Thymus (tissue), 11 donors: ENCODE results near the gene SAYSD1. TPM values are rescaled to one million over a fixed set of nuclear protein-coding genes. Genes with fewer than 3 reads are reported as not detected.

ENCODE experiments used
- DNase-seq, 9 donors: peaks; one replicate each; pipeline ENCODE4 v3.0.0-alpha.2; 2013; ENCODE audit warnings: low spot score in 9 of 9, low read depth in 6 of 9, missing footprints in 1 of 9
- H3K27ac ChIP-seq, 2 donors: one replicate each; pipeline ENCODE4 v1.5.1; 2013; ENCODE audit warnings: control low read depth in 1 of 2, low read depth in 1 of 2, low read length in 1 of 2, mild to moderate bottlenecking in 1 of 2, moderate library complexity in 1 of 2
- H3K27me3 ChIP-seq, 2 donors: one replicate each; pipeline ENCODE4 v1.5.1; 2013; ENCODE audit warnings: low read length in 1 of 2; ENCODE audit not compliant: control insufficient read depth in 2 of 2, insufficient read depth in 1 of 2
- H3K36me3 ChIP-seq, 2 donors: one replicate each; pipeline ENCODE4 v1.5.1; 2013; ENCODE audit warnings: low read length in 1 of 2, mild to moderate bottlenecking in 1 of 2, moderate library complexity in 1 of 2; ENCODE audit not compliant: control insufficient read depth in 2 of 2, insufficient read depth in 2 of 2
- H3K4me1 ChIP-seq, 2 donors: one replicate each; pipeline ENCODE4 v1.5.1; 2013; ENCODE audit warnings: low read length in 2 of 2; ENCODE audit not compliant: control insufficient read depth in 2 of 2, insufficient read depth in 2 of 2
- H3K4me3 ChIP-seq, 2 donors: one replicate each; pipeline ENCODE4 v1.5.1; 2013; ENCODE audit warnings: low read length in 2 of 2, control low read depth in 1 of 2, mild to moderate bottlenecking in 1 of 2
- H3K9me3 ChIP-seq, 2 donors: one replicate each; pipeline ENCODE4 v1.5.1; 2013; ENCODE audit warnings: low read length in 1 of 2, mild to moderate bottlenecking in 1 of 2; ENCODE audit not compliant: control insufficient read depth in 2 of 2, insufficient read depth in 1 of 2
- WGBS: extraction: QIAGEN DNeasy Blood & Tissue Kit; methylation state at CpG from one replicate; pipeline ENCODE4 v1.1.7; 2013; 5-methylcytosine and 5-hydroxymethylcytosine counted together
- polyA plus RNA-seq: library from polyadenylated mRNA; stranded (reverse); fragments of 200-250 nt; gene quantifications from one replicate; pipeline ENCODE4 v1.2.3, GENCODE V29; 2013
- total RNA-seq: library from RNA; stranded (reverse); fragments of 120-200 nt; gene quantifications from one replicate; pipeline ENCODE4 v1.2.4, GENCODE V29; 2013
- donor health status: healthy.

SAYSD1 gene
- total and polyA plus RNA-seq, 2 donors = 18.8 to 51.7 TPM

DNA sequence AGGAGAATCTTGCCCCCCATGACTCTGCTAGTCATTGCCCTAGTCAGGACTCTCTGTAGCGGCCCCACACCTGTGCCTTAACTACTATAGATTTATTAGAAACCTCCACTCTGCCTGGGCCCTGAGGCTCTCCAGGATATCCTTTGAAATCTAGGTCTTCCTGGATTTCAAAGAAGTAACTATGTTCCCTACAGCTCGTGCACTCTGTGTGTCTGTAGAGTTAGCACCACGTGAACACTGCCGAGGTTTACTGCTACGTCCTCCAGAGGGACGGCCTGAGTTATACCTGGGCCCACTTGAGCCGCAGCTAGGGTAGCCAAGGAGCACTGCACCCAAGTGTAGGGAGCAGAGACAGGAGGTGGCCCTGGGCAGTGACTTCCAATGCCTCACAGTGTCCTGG, 46.6 kb downstream of the SAYSD1 start:
- H3K9me3 ChIP-seq = no peaks in the 10 kb centered on the region
- DNase-seq = no peak
- no peak overlapping the region for H3K4me3 ChIP-seq
- H3K4me1 ChIP-seq = no peaks in the 10 kb centered on the region
- H3K36me3 ChIP-seq = no peaks in the 10 kb centered on the region
- WGBS = 77% methylated on average over 7 of the region's 7 CpGs
- peaks cover 0 to 4% of the 10 kb centered on the region in 2 donors for H3K27me3 ChIP-seq
- H3K27ac ChIP-seq = no peak overlapping the region

- no peak for DNase-seq
- Histone ChIP-seq H3K4me3 (no peak overlapping the region), H3K36me3 (no peaks in the 10 kb centered on the region), H3K9me3 (no peaks in the 10 kb centered on the region), H3K27me3 (peaks cover 0 to 20% of the 10 kb centered on the region in 2 donors), H3K27ac (no peak overlapping the region), H3K4me1 (no peaks in the 10 kb centered on the region)
- WGBS = 96% methylated on average over 8 of the region's 8 CpGs
Observed at GRCh38 chr6:39065561-39065960, 49.4 kb downstream of the SAYSD1 start.

DNA sequence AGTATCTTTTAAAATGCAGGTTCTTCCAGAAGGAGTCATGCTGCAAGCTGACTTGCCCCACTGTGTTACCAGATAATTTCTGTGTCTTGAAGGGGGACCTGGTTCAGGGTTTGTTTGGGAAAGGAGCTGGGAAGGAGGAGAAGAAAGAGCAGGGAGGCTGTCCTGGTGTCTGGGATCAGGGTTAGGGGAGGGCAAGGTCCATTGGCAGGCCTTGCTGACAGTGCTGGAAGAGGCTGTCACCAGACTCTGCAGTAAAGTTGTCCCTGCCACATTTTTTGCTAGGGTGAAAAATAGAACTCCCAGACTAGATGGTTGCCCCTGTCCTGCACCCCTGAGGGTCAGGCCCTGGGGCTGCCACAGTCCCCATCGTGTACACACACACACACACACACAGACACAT, 51.5 kb downstream of the SAYSD1 start:
- peaks cover 0 to 25% of the 10 kb centered on the region in 2 donors for H3K27me3 ChIP-seq
- no peak overlapping the region for H3K4me3 ChIP-seq
- WGBS = 81% methylated on average over 1 of the region's 1 CpG

DNA sequence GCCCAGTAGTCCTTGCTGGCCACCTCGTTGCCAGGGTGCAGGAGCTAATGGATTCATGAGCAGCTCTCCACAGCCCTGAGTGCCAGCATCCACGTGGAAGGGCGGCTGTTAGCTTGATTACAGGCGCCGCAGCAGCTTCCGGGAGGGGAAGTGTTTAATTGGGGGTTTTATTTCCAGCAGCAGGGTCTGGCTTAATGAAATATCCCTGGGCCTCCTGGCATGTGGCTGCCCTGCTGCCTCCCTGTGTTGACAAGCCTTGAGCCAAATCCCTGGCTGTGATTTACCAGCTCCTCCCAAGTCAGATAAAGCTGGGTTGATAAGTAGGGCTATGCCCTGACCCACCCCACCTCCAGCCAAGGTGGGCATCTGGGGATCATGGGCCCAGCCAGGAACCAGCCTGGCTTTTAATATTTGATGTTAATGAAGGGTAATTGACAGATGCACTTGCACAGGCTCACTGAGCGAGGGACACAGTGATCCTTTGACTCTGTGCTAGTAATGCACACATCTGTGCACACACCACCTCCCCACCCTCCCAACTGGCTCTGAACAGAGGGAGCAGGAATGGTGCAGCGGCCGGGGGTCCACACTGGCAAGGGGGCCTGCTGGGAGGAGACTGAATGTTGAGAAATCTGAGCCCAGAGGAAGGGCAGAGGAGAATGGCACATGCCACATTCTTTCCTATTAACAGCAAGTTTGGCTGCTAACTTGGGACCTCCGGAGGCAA, 52.8 kb downstream of the SAYSD1 start:
- WGBS = 73% methylated on average over 10 of the region's 10 CpGs
- H3K27me3 ChIP-seq = peaks cover 0 to 25% of the 10 kb centered on the region in 2 donors
- DNase-seq = no peak

More for the DNA sequence above, 51.5 kb downstream of the SAYSD1 start:
- H3K9me3 ChIP-seq = no peaks in the 10 kb centered on the region
- DNase-seq = no peak
- H3K27ac ChIP-seq = no peak overlapping the region
- no peaks in the 10 kb centered on the region for H3K36me3 ChIP-seq
- no peaks in the 10 kb centered on the region for H3K4me1 ChIP-seq

GRCh38 chr6:39061588-39061987, 53.4 kb downstream of the SAYSD1 start:
- 93% methylated on average over 3 of the region's 3 CpGs for WGBS
- Histone ChIP-seq H3K27ac (no peak overlapping the region), H3K4me1 (no peaks in the 10 kb centered on the region), H3K9me3 (no peaks in the 10 kb centered on the region), H3K4me3 (no peak overlapping the region), H3K36me3 (no peaks in the 10 kb centered on the region), H3K27me3 (peaks cover 0 to 25% of the 10 kb centered on the region in 2 donors)
- no peak for DNase-seq

More for the DNA sequence above, 52.8 kb downstream of the SAYSD1 start:
- Histone ChIP-seq H3K4me1 (no peaks in the 10 kb centered on the region), H3K4me3 (no peak overlapping the region), H3K27ac (no peak overlapping the region), H3K9me3 (no peaks in the 10 kb centered on the region), H3K36me3 (no peaks in the 10 kb centered on the region)

DNA sequence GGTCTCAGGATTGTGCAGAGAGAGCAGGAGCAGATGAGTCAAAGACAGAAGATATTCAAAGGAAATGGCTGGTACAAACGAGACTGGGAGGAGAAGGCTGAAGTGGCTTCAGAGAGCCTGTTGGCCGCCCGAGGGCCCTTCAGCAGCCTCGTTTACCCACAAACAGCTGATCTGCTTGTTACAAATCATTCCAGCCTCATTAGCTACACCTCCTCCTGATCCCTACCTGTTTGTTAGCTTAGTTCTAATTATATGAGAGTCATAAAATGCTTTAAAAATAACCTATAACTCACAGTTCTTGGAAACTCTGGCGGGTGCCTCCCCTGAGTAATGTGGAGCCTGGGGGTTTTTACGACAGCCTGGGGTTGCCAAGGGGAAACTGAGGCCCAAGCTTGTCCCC, 53.8 kb downstream of the SAYSD1 start:
- no peak for DNase-seq
- Histone ChIP-seq H3K4me1 (no peaks in the 10 kb centered on the region), H3K4me3 (no peak overlapping the region), H3K9me3 (no peaks in the 10 kb centered on the region), H3K36me3 (no peaks in the 10 kb centered on the region), H3K27ac (no peak overlapping the region), H3K27me3 (peaks cover 0 to 25% of the 10 kb centered on the region in 2 donors)
- 69% methylated on average over 6 of the region's 6 CpGs for WGBS

DNA sequence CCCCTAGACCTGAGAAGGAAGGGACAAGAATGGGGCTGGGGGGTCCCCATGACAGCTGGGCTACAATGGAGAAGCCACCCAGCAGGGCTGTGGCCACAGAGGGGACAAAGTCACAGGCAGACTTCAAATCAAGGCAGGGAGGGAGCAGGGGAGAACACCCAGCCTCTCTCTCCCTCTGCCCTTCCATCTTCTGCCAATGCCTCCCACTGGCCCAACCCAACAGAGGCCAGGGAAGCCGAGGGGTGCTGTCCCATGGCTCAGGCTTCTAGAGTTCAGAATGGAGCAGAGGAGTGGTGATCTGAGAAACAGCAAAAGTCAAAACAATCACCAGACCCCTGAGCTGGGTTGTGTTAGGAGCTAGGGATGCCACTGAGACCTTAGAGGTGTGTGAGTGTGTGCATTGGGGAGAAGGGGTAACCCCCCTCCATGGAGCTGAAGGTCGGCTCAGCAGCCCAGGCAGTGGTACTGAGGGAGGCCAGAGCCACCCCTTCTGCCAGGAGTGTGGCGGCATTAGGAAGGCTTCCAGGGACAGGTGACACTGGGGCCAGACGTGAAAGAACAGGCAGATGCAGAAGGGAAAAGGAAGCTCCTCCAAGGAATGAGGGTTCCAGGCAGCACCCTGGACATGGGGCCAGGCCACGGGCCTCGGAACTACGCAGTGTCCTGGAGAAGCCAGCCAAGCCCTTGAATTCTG, 54.4 kb downstream of the SAYSD1 start:
- WGBS = 88% methylated on average over 7 of the region's 7 CpGs
- Histone ChIP-seq H3K4me3 (no peak overlapping the region), H3K9me3 (no peaks in the 10 kb centered on the region), H3K4me1 (no peaks in the 10 kb centered on the region), H3K27me3 (peaks cover 0 to 23% of the 10 kb centered on the region in 2 donors), H3K27ac (no peak overlapping the region), H3K36me3 (no peaks in the 10 kb centered on the region)
- DNase-seq = no peak

DNA sequence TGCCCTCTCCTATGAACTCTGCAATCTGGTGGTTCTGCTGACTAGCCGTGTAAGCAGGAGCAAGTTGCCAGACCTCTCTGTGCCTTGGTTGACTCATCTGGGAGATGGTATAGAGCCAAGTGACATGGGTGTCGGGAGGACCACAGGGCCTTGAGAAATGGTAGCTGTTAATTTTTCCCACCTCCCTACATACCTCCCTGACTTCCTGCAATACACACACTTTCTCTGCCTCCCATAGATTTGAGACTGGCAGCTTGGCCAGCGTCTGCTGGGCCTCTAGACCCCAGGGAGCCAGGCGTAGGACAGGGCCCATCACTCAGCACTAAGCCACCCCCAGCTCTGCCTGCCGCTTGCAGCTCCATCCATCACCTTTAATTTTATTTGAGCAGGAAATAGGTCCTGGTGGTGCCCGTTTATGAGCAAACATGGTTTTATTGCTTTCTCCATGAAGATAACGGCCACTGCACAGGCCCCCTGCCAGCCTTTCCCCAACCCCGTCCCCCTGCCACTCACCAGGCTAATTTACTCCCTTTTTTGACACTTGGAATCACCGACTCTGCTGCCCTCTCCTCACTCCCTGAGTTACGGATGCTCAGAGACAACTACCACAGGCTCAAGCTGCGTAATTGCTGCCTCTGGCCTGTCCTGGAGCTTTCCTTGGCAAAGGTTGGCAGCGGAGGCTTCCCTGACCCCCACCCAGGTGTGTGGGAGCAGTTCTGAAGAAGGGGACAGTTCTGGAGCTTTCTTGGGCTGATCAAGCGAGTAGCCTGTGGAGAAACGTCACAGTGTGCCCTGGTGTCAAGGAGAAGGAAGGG, 55.3 kb downstream of the SAYSD1 start:
- no peaks in the 10 kb centered on the region for H3K9me3 ChIP-seq
- WGBS = 82% methylated on average over 14 of the region's 14 CpGs
- H3K36me3 ChIP-seq = no peaks in the 10 kb centered on the region
- no peaks in the 10 kb centered on the region for H3K4me1 ChIP-seq
- H3K4me3 ChIP-seq = no peak overlapping the region
- no peak for DNase-seq
- H3K27ac ChIP-seq = no peak overlapping the region
- peaks cover 0 to 21% of the 10 kb centered on the region in 2 donors for H3K27me3 ChIP-seq
